ENCODE data around the gene MAMDC4.

GRCh38 chr9:136885950-136886578 lies 33.9 kb downstream of the MAMDC4 start, which contains the start of gene TRAF2:
- TF ChIP-seq CTCF (conservative IDR thresholded peaks at IDR 0.05; ENCODE audit: low read length) (no peak), EZH2phosphoT487 (IDR thresholded peaks at IDR 0.05; ENCODE audit: borderline replicate concordance) (no peak)
